RWPE2 (cell line): ENCODE data around the gene OR11L1.

ENCODE experiments used
- ATAC-seq: fragments of 200-7000 bp; cut with Tn5 transposase; 3 replicates; pipeline ENCODE4 v1.9.1; 2021; ENCODE audit warnings: low read depth
- DNase-seq: peaks from one replicate; pipeline ENCODE4 v3.0.0-alpha.2; 2020; ENCODE audit warnings: low spot score
- H3K27ac ChIP-seq: fragments of 450-650 bp; 2 replicates; pipeline ENCODE4 v1.5.1; 2017; ENCODE audit warnings: mild to moderate bottlenecking; ENCODE audit not compliant: poor library complexity, severe bottlenecking
- H3K27me3 ChIP-seq: fragments of 250-450 bp; sonication (Bioruptor Pico); 2 replicates; pipeline ENCODE4 v1.5.1; 2021; ENCODE audit warnings: mild to moderate bottlenecking, moderate library complexity; ENCODE audit not compliant: insufficient read depth, poor library complexity, severe bottlenecking
- H3K36me3 ChIP-seq: fragments of 250-450 bp; sonication (Bioruptor Pico); 2 replicates; pipeline ENCODE4 v1.5.1; 2020; ENCODE audit warnings: low read depth, mild to moderate bottlenecking, moderate library complexity
- H3K4me1 ChIP-seq: fragments of 250-450 bp; sonication (Bioruptor Pico); 2 replicates; pipeline ENCODE4 v1.5.1; 2021; ENCODE audit warnings: mild to moderate bottlenecking, moderate library complexity; ENCODE audit not compliant: insufficient read depth, poor library complexity, severe bottlenecking
- H3K4me3 ChIP-seq: fragments of 250-450 bp; sonication (Bioruptor Pico); 2 replicates; pipeline ENCODE4 v1.5.1; 2021; ENCODE audit warnings: mild to moderate bottlenecking, moderate library complexity; ENCODE audit not compliant: severe bottlenecking
- H3K9me3 ChIP-seq: fragments of 250-450 bp; sonication (Bioruptor Pico); 2 replicates; pipeline ENCODE4 v1.5.1; 2021; ENCODE audit warnings: mild to moderate bottlenecking, moderate library complexity; ENCODE audit not compliant: severe bottlenecking
- CTCF ChIP-seq: fragments of 450-650 bp; IDR thresholded peaks from one replicate; pipeline ENCODE4 v1.5.1; 2017; ENCODE audit warnings: mild to moderate bottlenecking, moderate library complexity; ENCODE audit not compliant: poor library complexity, severe bottlenecking

The OR11L1 gene

GRCh38 chr1:247862756-247863155, 21.1 kb upstream of the OR11L1 start:
- Histone ChIP-seq H3K4me3 (no peak overlapping the region), H3K9me3 (no peaks in the 10 kb centered on the region), H3K27ac (no peak overlapping the region), H3K36me3 (no peaks in the 10 kb centered on the region), H3K27me3 (no peaks in the 10 kb centered on the region), H3K4me1 (no peaks in the 10 kb centered on the region)
- no peak for TF ChIP-seq CTCF
- DNase-seq (no peak), ATAC-seq (no peak)

- H3K4me1 ChIP-seq = no peaks in the 10 kb centered on the region
- no peak overlapping the region for H3K27ac ChIP-seq
- ATAC-seq (no peak), DNase-seq (no peak)
- H3K4me3 ChIP-seq = no peak overlapping the region
- no peaks in the 10 kb centered on the region for H3K9me3 ChIP-seq
- TF ChIP-seq CTCF = no peak
- no peaks in the 10 kb centered on the region for H3K27me3 ChIP-seq
- no peaks in the 10 kb centered on the region for H3K36me3 ChIP-seq
These were observed 16.4 kb upstream of the OR11L1 start for GRCh38 chr1:247857985-247858619.

GRCh38 chr1:247857069-247857984, 15.6 kb upstream of the OR11L1 start, which contains the start of gene TRIM58:
Gene TRIM58, plus strand, starts transcription at chr1:247857187. Its CDS starts 60 bp downstream, at chr1:247857247.
- no peak for DNase-seq
- no peaks in the 10 kb centered on the region for H3K9me3 ChIP-seq
- no peak within 1 kb of the TSS for H3K27ac ChIP-seq

GRCh38 chr1:247855911-247856310, 14.2 kb upstream of the OR11L1 start:
- H3K36me3 ChIP-seq = no peaks in the 10 kb centered on the region
- no peak overlapping the region for H3K4me3 ChIP-seq
- no peak for DNase-seq
- H3K27ac ChIP-seq = no peak overlapping the region
- no peaks in the 10 kb centered on the region for H3K27me3 ChIP-seq
- H3K4me1 ChIP-seq = no peaks in the 10 kb centered on the region
- no peak for TF ChIP-seq CTCF
- no peak for ATAC-seq
- H3K9me3 ChIP-seq = no peaks in the 10 kb centered on the region

More at GRCh38 chr1:247857069-247857984, 15.6 kb upstream of the OR11L1 start, which contains the start of gene TRIM58:
- Histone ChIP-seq H3K4me1 (no peaks in the 10 kb centered on the region), H3K4me3 (no peak within 1 kb of the TSS), H3K36me3 (no peaks in the 10 kb centered on the region), H3K27me3 (no peaks in the 10 kb centered on the region)
- ATAC-seq = 0 out of 3 replicates have a peak, but pooled peaks have one; percentile 29
- no peak for TF ChIP-seq CTCF
